Left renal cortex interstitium (tissue), 4 donors: Measurements from ENCODE around the gene IGBP1. TPM values are rescaled to one million over a fixed set of nuclear protein-coding genes. Genes with fewer than 3 reads are reported as not detected.
"Not testable (repeated sequence)": the region's sequence is repeated elsewhere in the genome, so short reads cannot be mapped to it uniquely, and the experiment has no call there.

ENCODE experiments used
- DNase-seq, 4 donors: peaks; one replicate each; pipeline ENCODE4 v3.0.0-alpha.2; 2013; ENCODE audit warnings: low read depth in 4 of 4, low spot score in 2 of 4, missing footprints in 1 of 4
- polyA plus RNA-seq, 4 donors: library from polyadenylated mRNA; unstranded; fragments of 120-200 nt; gene quantifications; one replicate each; pipeline ENCODE4 v1.2.1, GENCODE V29; 2013; ENCODE audit not compliant: insufficient read length in 4 of 4

The IGBP1 gene
- 100 to 1,000 TPM in 2 of 4 donors, 10 to 100 TPM in 2; 88.1 to 118 (median 98.3) TPM for polyA plus RNA-seq

GRCh38 chrX:70133303-70134115, at the start of gene IGBP1:
TSS of gene IGBP1 (plus strand) at chrX:70133447. CDS start at chrX:70133948, 501 bp downstream.
- DNase-seq: peak; percentile 59 to 76 (median 61)

- DNase-seq: no peak
Measured at GRCh38 chrX:70084592-70085240, 48.5 kb upstream of the IGBP1 start.

DNA sequence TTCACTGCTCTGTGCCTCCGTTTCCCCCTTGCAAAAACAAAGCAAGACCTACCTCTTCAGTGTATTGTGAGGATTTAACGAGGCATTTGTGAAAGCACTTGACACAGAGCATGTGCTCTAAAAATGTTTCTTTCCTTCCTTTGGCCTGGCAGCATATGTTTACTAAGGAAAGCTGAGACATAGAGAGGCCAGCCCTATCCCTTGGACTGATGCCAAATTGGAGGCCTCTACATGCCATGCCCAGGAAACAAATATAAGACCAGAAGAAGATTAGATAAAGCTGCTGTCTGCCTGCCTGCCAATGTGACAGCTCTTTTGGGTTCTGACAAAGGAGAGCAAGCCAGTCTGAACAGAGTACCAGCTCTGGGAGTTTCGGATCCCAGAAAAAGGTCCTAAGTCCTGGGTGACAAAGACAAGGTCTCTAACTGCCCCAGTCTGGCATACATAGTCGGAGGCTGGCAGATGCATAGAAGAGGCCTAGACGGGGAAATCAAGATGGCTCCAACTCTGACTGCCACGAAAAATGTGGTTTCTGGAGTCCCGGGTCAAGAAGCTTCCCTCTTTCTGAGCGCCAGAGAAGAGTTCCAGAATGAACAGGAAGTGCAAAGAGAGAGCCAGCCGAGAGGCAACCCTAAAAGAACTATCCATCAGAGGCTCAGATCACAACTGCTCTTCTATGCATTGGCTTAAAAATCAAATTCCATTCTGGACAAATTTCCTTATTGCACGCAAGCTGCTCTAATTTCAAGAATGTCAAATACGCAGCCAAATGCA, 45.2 kb upstream of the IGBP1 start:
- DNase-seq: no peak

GRCh38 chrX:70088751-70089150, 44.5 kb upstream of the IGBP1 start:
- no peak for DNase-seq

DNA sequence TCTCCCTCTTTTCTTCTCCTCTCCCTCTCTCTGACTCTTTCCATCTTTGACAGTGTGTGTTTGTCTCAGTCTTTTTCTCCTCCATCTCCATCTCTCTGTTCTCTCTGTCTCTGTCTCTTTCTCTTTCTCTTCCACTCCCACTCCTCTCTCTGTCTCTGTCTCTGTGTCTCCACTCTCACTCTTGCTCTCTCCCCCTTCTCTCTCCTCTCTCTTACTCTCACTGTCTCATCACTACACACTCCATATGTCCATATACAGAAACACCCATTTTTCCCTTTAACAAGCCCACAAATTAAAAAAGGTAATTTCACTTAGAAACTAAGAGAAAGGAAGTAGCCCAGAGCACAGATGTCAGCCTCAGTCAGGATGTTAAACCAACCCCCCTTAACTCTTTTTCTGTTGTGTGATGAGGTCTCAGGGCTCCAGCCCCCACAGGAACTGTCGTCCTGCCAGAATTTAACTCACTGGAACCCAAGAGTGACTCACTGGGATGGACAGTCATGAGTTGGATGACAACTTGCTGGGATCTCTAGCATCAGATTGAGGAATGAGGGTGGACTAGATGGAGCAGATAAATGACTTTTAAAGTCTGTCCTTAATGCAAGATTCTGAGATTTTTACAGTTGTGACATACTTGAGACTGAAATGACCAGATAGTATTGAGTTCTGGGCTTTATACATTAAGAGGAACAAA, 43.5 kb upstream of the IGBP1 start:
- DNase-seq: no peak

DNA sequence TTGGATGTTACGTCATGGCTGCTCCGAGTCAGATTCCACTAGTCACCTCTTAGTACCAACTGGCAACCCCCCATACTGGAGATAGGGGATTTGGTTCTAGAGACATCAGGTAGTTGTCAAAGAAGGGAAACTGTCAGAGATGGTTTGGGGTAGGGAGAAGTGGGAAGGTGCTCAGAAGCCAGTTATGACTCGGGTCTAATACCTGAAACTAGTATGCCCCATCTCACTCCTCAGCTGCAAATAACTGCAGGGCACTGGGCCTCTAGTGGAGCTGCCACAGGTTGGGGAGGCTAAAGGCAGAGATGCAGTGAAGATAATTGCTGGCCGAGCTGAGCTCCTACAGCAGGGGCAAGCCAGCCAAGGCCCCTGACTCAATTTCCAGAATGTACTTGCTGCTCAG, 41.0 kb upstream of the IGBP1 start:
- DNase-seq: no peak

- no peak for DNase-seq
Measured at GRCh38 chrX:70096052-70096451, 37.2 kb upstream of the IGBP1 start.

- DNase-seq: no peak
Measured at GRCh38 chrX:70105229-70105628, 28.0 kb upstream of the IGBP1 start.

DNA sequence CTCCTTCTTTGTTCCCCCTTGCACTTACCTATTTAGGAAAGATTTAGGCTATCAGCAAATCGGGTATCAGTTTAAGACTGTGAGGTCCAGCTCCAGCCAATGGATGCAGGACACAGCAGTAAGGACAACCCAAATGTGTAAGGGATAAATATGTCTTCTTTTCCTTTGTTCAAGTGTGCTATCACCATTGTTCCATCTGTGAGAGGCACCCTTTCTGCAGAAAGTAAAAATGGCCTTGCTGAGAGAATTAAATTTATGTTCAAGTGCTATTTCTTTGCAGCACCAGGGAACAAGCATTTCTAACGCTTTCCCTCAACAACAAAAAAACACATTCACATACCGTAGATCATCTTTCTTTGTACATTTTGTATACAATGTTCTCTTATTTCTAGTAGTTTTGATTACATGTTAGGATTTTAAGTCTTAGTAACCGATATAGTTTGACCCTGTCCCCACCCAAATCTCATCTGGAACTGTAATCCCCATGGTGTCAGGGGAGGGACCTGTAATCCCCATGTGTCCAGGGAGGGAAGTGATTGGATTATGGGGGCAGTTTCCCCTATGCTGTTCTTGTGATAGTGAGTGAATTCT, 21.7 kb upstream of the IGBP1 start:
- not testable (repeated sequence) for DNase-seq

DNA sequence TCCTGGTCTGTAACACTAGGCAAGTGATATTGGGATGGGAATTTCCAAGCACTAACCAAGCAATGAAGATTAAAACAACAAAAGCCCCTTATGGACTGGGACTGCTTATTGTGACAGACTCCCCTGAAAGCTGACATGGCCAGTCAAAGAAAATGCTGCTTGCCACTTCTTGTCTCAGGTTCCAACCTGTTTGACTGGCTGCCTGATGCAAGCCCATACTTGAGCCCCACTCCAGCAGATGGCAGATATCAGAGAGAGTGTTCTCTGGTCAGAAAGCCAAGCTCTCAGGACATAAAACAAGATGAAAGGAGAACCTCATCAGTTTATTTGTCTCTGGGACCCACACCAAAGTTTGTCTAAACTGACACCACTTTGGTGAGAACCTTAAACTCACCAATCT, 15.5 kb upstream of the IGBP1 start:
- no peak for DNase-seq

GRCh38 chrX:70123014-70123413, 10.2 kb upstream of the IGBP1 start:
- DNase-seq: not testable (repeated sequence)

DNA sequence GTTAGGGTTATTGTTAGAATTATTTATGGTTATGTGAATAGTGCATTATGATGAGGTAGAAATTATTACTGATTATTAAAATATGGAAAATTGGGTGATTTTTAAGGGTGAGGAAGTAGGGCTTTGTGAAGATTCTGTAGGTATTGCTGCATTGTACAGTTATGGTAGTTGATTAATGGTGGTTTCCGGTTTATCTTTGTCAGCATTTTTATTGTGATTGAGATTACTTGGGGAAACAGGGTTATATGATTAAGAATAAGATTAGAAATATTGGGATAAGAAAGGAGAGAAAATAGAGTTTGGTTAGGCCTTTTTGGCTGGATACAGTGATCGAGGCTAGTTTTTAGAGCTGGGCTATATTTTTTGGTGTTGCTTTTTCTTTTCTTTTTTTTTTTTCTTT, 8.6 kb upstream of the IGBP1 start:
- DNase-seq: no peak

- DNase-seq: no peak
Measured at GRCh38 chrX:70128071-70128470, 5.2 kb upstream of the IGBP1 start.

DNA sequence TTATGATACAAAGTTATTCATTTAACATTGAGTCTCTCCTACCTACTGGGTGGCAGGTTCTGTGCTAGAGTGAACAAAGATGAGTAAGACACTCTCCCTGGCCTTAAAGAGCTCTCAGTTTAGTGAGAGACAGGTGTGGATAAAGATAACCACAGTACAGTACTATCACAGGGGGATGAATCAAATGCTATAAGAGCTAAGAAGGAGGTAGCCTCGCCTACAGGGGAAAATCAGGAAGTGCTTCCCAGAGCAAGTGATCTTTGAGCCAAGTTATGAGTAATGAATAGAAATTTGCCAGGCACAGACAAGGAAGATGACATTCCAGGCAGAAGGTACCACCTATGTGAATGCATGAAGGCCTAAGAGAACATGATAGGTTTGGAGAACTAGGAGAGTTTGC, 3.4 kb upstream of the IGBP1 start:
- DNase-seq: no peak

DNA sequence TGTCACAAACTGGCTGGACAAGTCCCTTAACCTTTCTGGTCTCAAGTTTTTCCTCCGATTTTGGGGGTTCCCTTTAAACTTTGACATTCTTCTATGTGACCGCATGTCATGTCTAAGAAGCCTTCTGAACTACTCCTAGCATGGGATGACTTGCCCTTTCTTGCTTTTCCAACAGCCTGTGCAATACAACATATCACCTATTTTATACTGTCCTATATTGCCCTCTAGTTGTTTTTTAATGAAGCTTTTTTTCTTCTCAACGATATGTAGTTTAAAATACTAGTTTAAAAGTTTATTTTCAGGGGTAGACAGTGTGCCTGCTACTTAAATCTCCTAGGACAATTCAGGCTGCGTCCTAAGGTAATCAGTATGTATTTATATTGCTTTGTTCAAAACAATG, 1.0 kb upstream of the IGBP1 start:
- DNase-seq: no peak

DNA sequence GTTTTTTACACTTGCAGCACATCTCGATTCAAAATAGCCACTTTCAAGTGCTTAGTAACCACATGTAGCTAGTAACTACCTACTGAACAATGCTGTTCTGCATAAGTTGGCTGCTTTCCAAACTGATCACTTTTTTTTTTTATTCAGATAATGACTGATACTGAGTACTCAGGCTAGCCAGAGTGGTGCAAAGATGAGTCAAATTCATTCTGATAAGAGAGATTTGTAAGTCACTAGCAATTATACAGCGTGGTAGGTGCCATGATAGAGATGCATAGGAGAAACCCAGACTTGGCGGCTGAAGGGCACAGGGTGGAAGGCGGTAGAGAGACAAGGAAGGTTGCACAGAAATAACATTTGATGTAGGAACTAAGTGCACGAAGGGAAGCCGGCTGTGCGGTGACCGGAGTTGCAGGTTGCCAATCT, 357 bp upstream of the IGBP1 start:
- peak in 1 of 4 donors; percentile 0 for DNase-seq

GRCh38 chrX:70134116-70134477, 850 bp downstream of the IGBP1 start:
- DNase-seq: peak; percentile 1 to 29 (median 7)

GRCh38 chrX:70138622-70139021, 5.4 kb downstream of the IGBP1 start:
- no peak for DNase-seq

GRCh38 chrX:70139736-70140135, 6.5 kb downstream of the IGBP1 start:
- no peak for DNase-seq

- no peak for DNase-seq
Measured at GRCh38 chrX:70141373-70141772, 8.1 kb downstream of the IGBP1 start.
